Stimulated activated CD4-positive, alpha-beta T cell treated with anti-CD3 and anti-CD28 coated beads, Interleukin-2, amount 100 ng/mL, for 4 hours (primary cell): ENCODE results near the gene ANKRD37.
"Not testable (repeated sequence)": the region's sequence is repeated elsewhere in the genome, so short reads cannot be mapped to it uniquely, and the experiment has no call there.

ENCODE experiments used
- DNase-seq: peaks from one replicate; pipeline ENCODE4 v3.0.0-alpha.2; 2020; ENCODE audit warnings: low read depth

Gene ANKRD37

GRCh38 chr4:185396724-185397385, at the start of gene ANKRD37:
Gene ANKRD37, plus strand, starts transcription at chr4:185396841. Its CDS starts 83 bp downstream, at chr4:185396924.
- no peak for DNase-seq

GRCh38 chr4:185346975-185347601, 49.6 kb upstream of the ANKRD37 start:
- DNase-seq, result no peak

- no peak for DNase-seq
These were observed 45.0 kb upstream of the ANKRD37 start for GRCh38 chr4:185351691-185352090.

- no peak for DNase-seq
These were observed 44.4 kb upstream of the ANKRD37 start for GRCh38 chr4:185352202-185352601.

GRCh38 chr4:185352741-185353140, 43.9 kb upstream of the ANKRD37 start:
- no peak for DNase-seq

- no peak for DNase-seq
These were observed 39.4 kb upstream of the ANKRD37 start for GRCh38 chr4:185357211-185357610.

GRCh38 chr4:185357733-185358440, 38.8 kb upstream of the ANKRD37 start:
- no peak for DNase-seq

- no peak for DNase-seq
These were observed 38.1 kb upstream of the ANKRD37 start for GRCh38 chr4:185358514-185358913.

- no peak for DNase-seq
These were observed 37.7 kb upstream of the ANKRD37 start for GRCh38 chr4:185358959-185359358.

GRCh38 chr4:185359767-185360446, 36.7 kb upstream of the ANKRD37 start:
- no peak for DNase-seq

- DNase-seq, result no peak
These were observed 34.8 kb upstream of the ANKRD37 start for GRCh38 chr4:185361872-185362271.

- not testable (repeated sequence) for DNase-seq
These were observed 34.1 kb upstream of the ANKRD37 start for GRCh38 chr4:185362570-185362969.

GRCh38 chr4:185363251-185363650, 33.4 kb upstream of the ANKRD37 start:
- DNase-seq, result no peak

- DNase-seq, result no peak
These were observed 31.8 kb upstream of the ANKRD37 start for GRCh38 chr4:185364886-185365285.

- DNase-seq, result no peak
These were observed 26.9 kb upstream of the ANKRD37 start for GRCh38 chr4:185369731-185370130.

- no peak for DNase-seq
These were observed 26.2 kb upstream of the ANKRD37 start for GRCh38 chr4:185370268-185370949.

- DNase-seq, result no peak
These were observed 24.9 kb upstream of the ANKRD37 start for GRCh38 chr4:185371702-185372101.

GRCh38 chr4:185374027-185374426, 22.6 kb upstream of the ANKRD37 start:
- DNase-seq, result no peak

- DNase-seq, result no peak
These were observed 22.1 kb upstream of the ANKRD37 start for GRCh38 chr4:185374573-185374972.

GRCh38 chr4:185378264-185378663, 18.4 kb upstream of the ANKRD37 start:
- DNase-seq, result no peak

- no peak for DNase-seq
These were observed 17.0 kb upstream of the ANKRD37 start for GRCh38 chr4:185379326-185380295.
